ENCODE results near the gene SRXN1. TPM values are rescaled to one million over a fixed set of nuclear protein-coding genes. Genes with fewer than 3 reads are reported as not detected.
A peak's percentile ranks its signal among the peaks of the same experiment; 100 is the strongest.

SRXN1 gene
- total RNA-seq, 6 donors from 2014 or later = 10.5 to 58.2 (median 32.7) TPM

GRCh38 chr20:634148-634925 lies 18.7 kb downstream of the SRXN1 start:
- no peak overlapping the region for H3K27ac ChIP-seq
- ATAC-seq (ENCODE audit: low FRiP score in 2 of 2) (peak in 1 of 2 donors; percentile 14), DNase-seq (peak in 1 of 2 donors; percentile 40)
- 62 to 70% methylated on average over 11 to 14 of the region's 14 CpGs for WGBS, 2 donors
- no peak overlapping the region for H3K4me3 ChIP-seq
- no peaks in the 10 kb centered on the region for H3K36me3 ChIP-seq
- no peaks in the 10 kb centered on the region for H3K27me3 ChIP-seq
- no peaks in the 10 kb centered on the region for H3K4me1 ChIP-seq
- no peak for TF ChIP-seq CTCF (IDR thresholded peaks at IDR 0.05)
- no peak for TF ChIP-seq POLR2A (IDR thresholded peaks at IDR 0.05)
- TF ChIP-seq EP300 (IDR thresholded peaks at IDR 0.05) = no peak
- TF ChIP-seq POLR2AphosphoS5 (IDR thresholded peaks at IDR 0.05) = no peak
- no peaks in the 10 kb centered on the region for H3K9me3 ChIP-seq

GRCh38 chr20:631101-631500 lies 21.9 kb downstream of the SRXN1 start:
- Histone ChIP-seq H3K36me3 (no peaks in the 10 kb centered on the region), H3K4me3 (no peak overlapping the region), H3K9me3 (no peaks in the 10 kb centered on the region), H3K4me1 (no peaks in the 10 kb centered on the region), H3K27me3 (no peaks in the 10 kb centered on the region), H3K27ac (no peak overlapping the region)
- TF ChIP-seq EP300 (IDR thresholded peaks at IDR 0.05) = no peak
- no peak for TF ChIP-seq CTCF (IDR thresholded peaks at IDR 0.05)
- no peak for TF ChIP-seq POLR2AphosphoS5 (IDR thresholded peaks at IDR 0.05)
- TF ChIP-seq POLR2A (IDR thresholded peaks at IDR 0.05) = no peak
- WGBS, 2 donors = 57 to 70% methylated on average over 1 of the region's 1 CpG
- DNase-seq = no peak
- no peak for ATAC-seq (ENCODE audit: low FRiP score in 2 of 2)

- ATAC-seq (ENCODE audit: low FRiP score in 2 of 2) (peak in 1 of 2 donors; percentile 28), DNase-seq (no peak)
- TF ChIP-seq CTCF (IDR thresholded peaks at IDR 0.05) = no peak
- no peak for TF ChIP-seq POLR2AphosphoS5 (IDR thresholded peaks at IDR 0.05)
- TF ChIP-seq POLR2A (IDR thresholded peaks at IDR 0.05) = no peak
- no peak for TF ChIP-seq EP300 (IDR thresholded peaks at IDR 0.05)
- Histone ChIP-seq H3K9me3 (no peaks in the 10 kb centered on the region), H3K27me3 (no peaks in the 10 kb centered on the region), H3K4me3 (no peak overlapping the region), H3K27ac (no peak overlapping the region), H3K36me3 (no peaks in the 10 kb centered on the region), H3K4me1 (no peaks in the 10 kb centered on the region)
- WGBS, 2 donors = 84 to 89% methylated on average over 2 of the region's 2 CpGs
Measured at GRCh38 chr20:626579-626978, 26.4 kb downstream of the SRXN1 start.

- DNase-seq = no peak
- ATAC-seq (ENCODE audit: low FRiP score in 2 of 2) = no peak
- H3K27ac ChIP-seq = no peak overlapping the region
- no peaks in the 10 kb centered on the region for H3K9me3 ChIP-seq
- no peaks in the 10 kb centered on the region for H3K27me3 ChIP-seq
- no peak for TF ChIP-seq EP300 (IDR thresholded peaks at IDR 0.05)
- TF ChIP-seq POLR2AphosphoS5 (IDR thresholded peaks at IDR 0.05) = no peak
- TF ChIP-seq POLR2A (IDR thresholded peaks at IDR 0.05) = no peak
- no peak for TF ChIP-seq CTCF (IDR thresholded peaks at IDR 0.05)
- no peak overlapping the region for H3K4me3 ChIP-seq
- H3K36me3 ChIP-seq = no peaks in the 10 kb centered on the region
- no peaks in the 10 kb centered on the region for H3K4me1 ChIP-seq
- WGBS, 2 donors = 67 to 76% methylated on average over 4 of the region's 4 CpGs
Measured at GRCh38 chr20:625360-625932, 27.6 kb downstream of the SRXN1 start.
